Fibroblast of pulmonary artery (primary cell): ENCODE measurements around the gene SNRPD2.
A peak's percentile ranks its signal among the peaks of the same experiment; 100 is the strongest.

Experiments used
- DNase-seq: peaks from one replicate; pipeline ENCODE4 v3.0.0-alpha.2; 2010; ENCODE audit warnings: low read depth
- H3K4me3 ChIP-seq: replicated peaks from 2 replicates; pipeline ENCODE4 v1.5.1; 2011; ENCODE audit warnings: low read depth, mild to moderate bottlenecking, control low read depth, low read length, moderate library complexity
- TF ChIP-seq, protein P1 (sequence below): IDR thresholded peaks from 2 replicates; pipeline ENCODE4 v1.5.1; 2011; ENCODE audit warnings: mild to moderate bottlenecking, control low read depth, low read length, inconsistent platforms; ENCODE audit errors: missing control alignments

The SNRPD2 gene

GRCh38 chr19:45677351-45678230 is 14.2 kb downstream of the SNRPD2 start:
- TF ChIP-seq, protein P1, sequence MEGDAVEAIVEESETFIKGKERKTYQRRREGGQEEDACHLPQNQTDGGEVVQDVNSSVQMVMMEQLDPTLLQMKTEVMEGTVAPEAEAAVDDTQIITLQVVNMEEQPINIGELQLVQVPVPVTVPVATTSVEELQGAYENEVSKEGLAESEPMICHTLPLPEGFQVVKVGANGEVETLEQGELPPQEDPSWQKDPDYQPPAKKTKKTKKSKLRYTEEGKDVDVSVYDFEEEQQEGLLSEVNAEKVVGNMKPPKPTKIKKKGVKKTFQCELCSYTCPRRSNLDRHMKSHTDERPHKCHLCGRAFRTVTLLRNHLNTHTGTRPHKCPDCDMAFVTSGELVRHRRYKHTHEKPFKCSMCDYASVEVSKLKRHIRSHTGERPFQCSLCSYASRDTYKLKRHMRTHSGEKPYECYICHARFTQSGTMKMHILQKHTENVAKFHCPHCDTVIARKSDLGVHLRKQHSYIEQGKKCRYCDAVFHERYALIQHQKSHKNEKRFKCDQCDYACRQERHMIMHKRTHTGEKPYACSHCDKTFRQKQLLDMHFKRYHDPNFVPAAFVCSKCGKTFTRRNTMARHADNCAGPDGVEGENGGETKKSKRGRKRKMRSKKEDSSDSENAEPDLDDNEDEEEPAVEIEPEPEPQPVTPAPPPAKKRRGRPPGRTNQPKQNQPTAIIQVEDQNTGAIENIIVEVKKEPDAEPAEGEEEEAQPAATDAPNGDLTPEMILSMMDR = no peak
- peak overlapping the region; percentile 36 for H3K4me3 ChIP-seq
- DNase-seq = peak; percentile 90

- peak overlapping the region; percentile 36 for H3K4me3 ChIP-seq
- no peak for DNase-seq
- TF ChIP-seq, protein P1 = no peak
Measured at GRCh38 chr19:45676851-45677263, 14.9 kb downstream of the SNRPD2 start.

GRCh38 chr19:45674946-45675345 is 16.8 kb downstream of the SNRPD2 start:
- DNase-seq = no peak
- H3K4me3 ChIP-seq = no peak overlapping the region
- TF ChIP-seq, protein P1 = no peak

GRCh38 chr19:45670670-45671453 is 20.9 kb downstream of the SNRPD2 start:
- peak overlapping the region; percentile 41 for H3K4me3 ChIP-seq
- peak; percentile 90 for DNase-seq
- TF ChIP-seq, protein P1 = no peak

DNA sequence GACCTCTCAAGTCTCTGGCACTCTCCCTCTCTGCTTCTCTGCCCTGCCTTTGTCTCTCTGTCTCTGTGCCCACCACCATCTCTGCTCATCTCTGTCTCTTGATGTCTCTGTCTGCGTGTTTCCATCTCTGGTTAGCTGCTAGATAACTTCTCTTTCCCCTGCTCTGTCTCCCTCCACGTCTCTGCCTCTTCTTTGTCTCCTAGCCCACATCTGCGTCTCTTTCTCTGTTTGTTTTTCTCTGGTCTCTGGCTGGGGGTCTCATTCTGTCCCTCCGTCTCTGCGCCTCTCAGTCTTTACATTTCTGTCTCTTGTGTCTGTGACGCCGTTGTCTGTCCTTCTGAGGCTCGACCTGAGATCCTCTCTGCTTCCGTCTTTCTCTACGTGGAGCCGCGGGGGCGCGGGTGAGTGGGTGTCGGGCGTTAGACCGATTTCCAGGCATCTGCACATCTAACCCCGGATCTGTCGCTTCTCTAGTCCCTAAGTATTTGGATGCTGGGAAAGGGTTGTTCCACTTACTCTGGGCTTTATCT is 23.3 kb downstream of the SNRPD2 start:
- H3K4me3 ChIP-seq = peak overlapping the region; percentile 21
- no peak for DNase-seq
- TF ChIP-seq, protein P1 = no peak

DNA sequence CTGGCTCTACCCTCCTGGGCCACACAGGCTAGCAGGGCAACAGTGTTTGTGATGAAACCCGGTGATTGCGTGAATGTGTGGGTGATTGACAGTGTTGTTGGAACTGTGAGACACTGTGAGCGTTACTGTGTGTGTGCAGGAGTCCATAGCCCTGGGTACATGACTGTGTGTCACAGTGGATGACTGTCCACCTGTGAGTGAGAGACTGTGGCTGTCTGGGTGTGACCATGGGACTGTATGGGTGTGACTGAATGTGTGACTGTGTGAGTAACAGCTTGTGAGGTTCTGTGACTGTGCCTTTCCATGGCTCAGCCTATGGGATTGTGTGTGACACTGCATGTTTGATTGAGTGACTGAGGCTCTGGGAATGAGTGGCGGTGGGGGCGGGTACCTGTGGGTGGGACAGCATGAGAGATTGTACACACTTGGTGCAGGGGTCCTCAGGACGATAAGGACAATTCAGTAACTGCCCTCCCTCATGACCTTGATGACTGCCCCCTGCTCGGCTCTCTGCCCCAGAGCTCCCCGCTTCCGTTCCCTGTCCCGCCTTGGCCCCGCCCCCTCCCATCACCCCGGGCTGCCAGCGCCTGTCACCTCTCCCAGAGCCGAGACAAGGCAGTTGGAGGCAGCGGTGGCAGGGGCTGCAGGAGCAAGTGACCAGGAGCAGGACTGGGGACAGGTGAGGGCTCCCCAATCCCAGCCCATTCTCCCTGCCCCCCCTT is 24.0 kb downstream of the SNRPD2 start, which contains the start of gene GIPR:
Gene GIPR (plus strand): TSS at position 602 of the 722 bp plus-strand sequence. CDS start 1,300 bp downstream, outside the sequence.
- TF ChIP-seq, protein P1 = no peak
- H3K4me3 ChIP-seq = peak within 1 kb of the TSS; percentile 21
- no peak for DNase-seq
